GM18502 (cell line): ENCODE results near the gene ZACN.
"Not testable (repeated sequence)": the region's sequence is repeated elsewhere in the genome, so short reads cannot be mapped to it uniquely, and the experiment has no call there.

Source experiments
- ATAC-seq: cut with Tn5 transposase; IDR thresholded peaks from one replicate; pipeline ENCODE4 v1.9.1; 2021; ENCODE audit warnings: mild to moderate bottlenecking; ENCODE audit not compliant: unreplicated experiment, poor library complexity

Gene ZACN

GRCh38 chr17:76053246-76054111 lies 25.5 kb upstream of the ZACN start:
- ATAC-seq: no peak

DNA sequence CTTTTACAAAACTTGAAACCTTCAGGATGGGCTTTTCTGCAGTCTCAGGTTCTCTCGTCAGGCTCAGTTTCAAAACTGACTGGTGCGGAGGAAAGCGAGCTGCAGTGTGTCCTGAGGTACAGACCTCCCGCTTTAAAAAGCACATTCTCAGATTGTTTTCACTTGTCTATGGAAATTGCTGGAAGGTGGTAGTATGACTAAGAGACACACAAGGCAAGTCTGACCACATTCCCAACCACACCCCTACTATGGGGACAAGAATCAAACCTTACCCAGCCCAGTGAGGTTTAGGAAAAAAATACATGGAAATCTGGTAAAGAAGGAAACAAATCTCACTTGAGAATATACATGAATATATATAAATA lies 24.9 kb upstream of the ZACN start:
- no peak for ATAC-seq

- ATAC-seq: no peak
These were observed 22.1 kb upstream of the ZACN start for GRCh38 chr17:76056882-76057281.

- not testable (repeated sequence) for ATAC-seq
These were observed 20.7 kb upstream of the ZACN start for GRCh38 chr17:76058264-76058663.

GRCh38 chr17:76063875-76064546 lies 15.0 kb upstream of the ZACN start:
- ATAC-seq: no peak

DNA sequence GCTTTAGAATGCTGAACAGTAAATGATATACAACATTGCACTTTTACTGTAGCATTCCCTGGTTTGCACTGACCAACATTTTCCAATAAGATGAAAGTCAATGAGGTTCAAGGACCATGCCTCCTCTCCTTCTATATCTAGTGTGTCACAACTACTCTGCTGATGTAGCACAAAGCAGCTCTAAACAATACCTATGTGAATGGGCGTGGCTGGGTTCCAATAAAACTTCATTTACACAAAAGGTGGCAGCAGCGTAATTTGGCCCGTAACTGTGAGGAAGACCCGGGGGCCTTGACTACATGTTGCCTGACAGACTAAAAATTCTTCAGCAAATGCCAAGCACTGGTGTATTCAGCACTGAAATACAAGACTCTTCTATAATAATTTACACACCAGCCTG lies 13.2 kb upstream of the ZACN start:
- no peak for ATAC-seq

DNA sequence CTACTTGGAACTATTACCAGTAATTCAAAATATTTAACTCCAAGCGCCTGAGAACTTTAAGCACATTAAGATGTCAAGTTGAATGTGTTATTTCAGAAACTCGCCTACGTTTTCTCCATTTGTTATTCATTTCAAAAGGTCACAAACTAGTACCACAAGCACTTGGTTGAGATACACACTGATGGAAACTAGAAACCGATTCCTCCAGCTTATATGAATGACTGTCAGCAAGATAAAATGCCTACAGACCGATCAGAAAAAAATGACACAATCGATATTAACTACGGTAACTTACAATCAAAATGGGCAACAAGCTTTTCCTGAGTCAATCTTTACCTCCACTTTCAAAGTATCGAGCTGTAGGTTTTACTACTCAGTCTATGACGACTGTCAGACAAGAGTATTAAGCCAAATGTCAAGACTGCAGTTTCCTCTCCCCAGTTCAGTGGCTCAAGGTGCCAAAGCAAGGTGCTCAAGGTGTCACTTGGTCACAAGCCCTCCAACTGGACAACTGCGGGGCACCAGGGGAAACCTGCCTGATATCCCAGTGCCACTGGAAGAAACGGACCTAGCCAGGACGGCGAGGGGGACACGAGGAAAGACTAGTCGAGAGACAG lies 7.3 kb upstream of the ZACN start:
- no peak for ATAC-seq

- ATAC-seq: peak; percentile 90
These were observed 6.7 kb upstream of the ZACN start, which contains the start of gene SRP68 for GRCh38 chr17:76072148-76072858. TSS of gene SRP68 (minus strand) at chr17:76072517. CDS start at chr17:76072491, 26 bp downstream.

- no peak for ATAC-seq
These were observed 4.3 kb upstream of the ZACN start, which contains the start of gene GALR2 for GRCh38 chr17:76074390-76075363. TSS of gene GALR2 (plus strand) at chr17:76074781. CDS start at chr17:76074884, 103 bp downstream.

DNA sequence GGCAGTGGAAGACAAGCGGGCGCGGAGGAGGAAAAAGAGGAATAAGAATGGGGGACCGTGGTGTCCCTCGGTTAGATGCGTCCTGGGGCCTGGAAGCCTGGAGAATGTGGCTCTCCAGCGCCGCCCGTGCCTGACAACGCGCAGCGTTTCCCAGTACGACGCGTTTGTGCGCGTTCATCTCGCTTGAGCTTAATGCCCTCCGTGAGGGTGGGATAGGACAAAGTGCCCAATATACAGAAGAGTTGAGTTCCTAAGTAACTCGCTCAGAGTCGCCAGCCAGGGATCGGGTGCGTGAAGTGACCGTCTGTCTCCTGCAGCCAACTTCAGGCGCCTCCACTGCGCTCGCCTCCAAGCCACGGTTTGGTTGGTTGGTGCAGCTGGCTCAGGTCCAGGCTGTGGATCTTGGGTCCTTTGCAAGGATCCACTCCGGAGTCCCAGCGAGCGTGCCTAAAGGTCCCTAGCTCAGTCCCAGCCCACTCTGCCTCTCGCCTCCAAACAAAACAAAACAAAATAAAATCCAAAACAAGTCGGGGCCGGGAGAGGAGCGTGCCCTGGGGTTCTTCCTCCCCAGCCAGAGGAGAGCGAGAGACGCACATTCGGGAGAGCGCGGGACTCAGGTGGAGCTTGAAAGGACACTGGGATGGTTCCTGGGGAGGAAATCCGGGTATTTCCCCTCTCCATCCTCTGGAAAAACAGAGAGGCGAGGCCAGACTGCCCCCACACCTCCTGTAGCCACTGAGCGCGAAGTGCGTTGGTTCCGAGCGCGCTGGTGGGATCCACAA lies 3.4 kb upstream of the ZACN start:
- no peak for ATAC-seq

- no peak for ATAC-seq
These were observed 2.7 kb upstream of the ZACN start for GRCh38 chr17:76076146-76076764.

GRCh38 chr17:76076765-76077583 lies 2.0 kb upstream of the ZACN start:
- no peak for ATAC-seq

- ATAC-seq: no peak
These were observed 1.3 kb upstream of the ZACN start for GRCh38 chr17:76077584-76078110.

- ATAC-seq: not testable (repeated sequence)
These were observed 612 bp upstream of the ZACN start for GRCh38 chr17:76078370-76078769.

DNA sequence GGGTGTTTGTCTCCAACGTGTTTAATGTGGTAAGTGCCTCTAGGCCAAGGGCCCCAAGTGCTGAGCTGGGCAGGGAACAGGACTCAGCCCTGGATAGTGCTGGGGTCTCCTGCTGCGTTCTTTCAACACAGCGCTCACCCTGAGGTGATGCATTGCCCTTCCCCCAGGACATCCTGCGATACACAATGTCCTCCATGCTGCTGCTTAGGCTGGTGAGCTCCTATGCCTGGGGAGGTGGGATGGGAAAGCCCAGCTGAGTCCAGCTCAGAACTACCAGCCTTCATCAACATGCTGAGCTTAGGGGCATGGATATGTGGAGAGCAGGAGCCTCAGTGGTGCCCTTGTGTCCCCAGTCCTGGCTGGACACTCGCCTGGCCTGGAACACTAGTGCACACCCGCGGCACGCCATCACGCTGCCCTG lies 563 bp downstream of the ZACN start:
- no peak for ATAC-seq

DNA sequence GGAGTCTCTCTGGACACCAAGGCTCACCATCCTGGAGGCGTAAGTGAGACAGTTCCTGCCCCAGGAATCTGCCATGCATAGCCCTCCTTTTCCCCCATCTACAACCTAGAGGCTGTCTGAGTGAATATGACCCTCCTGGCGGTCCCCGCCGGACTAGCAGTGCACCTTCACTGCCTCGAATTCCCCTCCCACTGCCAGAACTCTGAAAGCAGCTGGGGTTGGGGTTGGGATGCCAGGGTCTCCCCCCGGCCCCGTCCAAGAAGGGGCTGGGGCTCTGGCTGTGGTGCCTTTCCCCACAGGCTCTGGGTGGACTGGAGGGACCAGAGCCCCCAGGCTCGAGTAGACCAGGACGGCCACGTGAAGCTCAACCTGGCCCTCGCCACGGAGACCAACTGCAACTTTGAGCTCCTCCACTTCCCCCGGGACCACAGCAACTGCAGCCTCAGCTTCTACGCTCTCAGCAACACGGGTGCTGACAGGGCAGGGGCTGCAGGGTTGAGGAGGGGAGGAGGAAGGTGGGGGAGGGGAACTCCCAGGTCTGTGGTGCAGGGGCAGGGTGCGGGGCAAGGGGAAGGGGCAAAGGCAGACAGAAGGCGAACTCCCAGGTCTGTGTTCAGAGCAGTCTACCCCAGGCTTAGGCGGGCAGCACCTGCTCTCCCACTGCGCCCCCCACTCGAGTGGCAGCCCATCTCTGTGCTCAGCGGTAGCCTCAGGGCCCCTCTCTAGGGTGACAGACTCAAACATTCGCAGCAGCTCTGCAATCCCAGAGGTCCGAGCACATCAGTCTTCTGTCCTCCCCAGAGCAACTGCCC lies 1.2 kb downstream of the ZACN start:
- ATAC-seq: no peak
